Measurements from ENCODE around the gene ZC3H12C.

DNA sequence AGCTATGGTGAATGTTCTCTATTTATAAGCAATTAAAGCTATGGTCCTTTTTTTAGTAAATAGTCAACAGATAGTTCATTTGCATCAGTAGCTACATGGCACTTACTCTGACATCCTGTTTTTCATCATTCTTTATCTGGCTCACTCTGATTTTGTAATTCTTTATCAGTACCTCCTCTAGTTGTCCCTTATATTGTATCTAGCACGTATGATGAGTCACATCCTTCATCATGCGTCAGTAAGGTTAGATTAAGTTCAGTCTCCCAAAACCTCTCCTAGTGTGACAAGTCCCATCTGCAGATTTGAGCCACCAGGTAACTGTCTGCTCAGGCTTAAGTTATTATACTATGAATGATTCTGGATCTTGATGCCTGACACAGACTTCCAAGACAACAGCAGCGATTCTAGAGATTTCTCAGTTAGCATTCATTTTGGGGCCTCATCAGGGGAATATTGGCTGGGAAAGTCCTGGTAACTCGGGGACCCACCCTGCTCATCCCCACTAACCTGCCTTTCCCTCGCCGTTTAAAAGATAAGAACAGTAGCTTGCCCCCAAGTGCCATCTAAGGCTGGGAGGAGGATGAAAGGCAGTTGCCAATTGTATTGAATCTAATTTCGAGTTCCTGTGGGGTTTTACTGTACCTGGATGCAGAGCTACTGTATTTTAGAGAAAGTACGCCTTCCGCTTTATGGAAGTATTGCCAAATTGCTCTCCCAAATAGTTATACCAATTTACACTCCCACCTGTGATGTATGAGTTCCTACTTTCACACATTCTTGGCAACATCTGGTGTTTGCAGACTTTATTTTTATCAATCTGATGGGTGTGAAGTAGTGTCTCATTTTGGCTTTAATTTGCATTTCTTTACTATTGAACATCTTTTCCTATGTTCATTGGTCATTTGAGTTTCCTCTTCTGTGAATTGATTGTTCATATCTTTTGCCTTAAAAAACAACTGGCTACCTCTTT, 55.9 kb downstream of the ZC3H12C start:
- TF ChIP-seq MYC (IDR thresholded peaks at IDR 0.05; ENCODE audit: insufficient read depth, insufficient read length, insufficient replicate concordance, low read length, severe bottlenecking) (no peak), JUNB (IDR thresholded peaks at IDR 0.05) (no peak), CREM (IDR thresholded peaks at IDR 0.05; ENCODE audit: low read depth) (no peak), CHD4 (IDR thresholded peaks at IDR 0.05) (no peak), POLR2A (IDR thresholded peaks at IDR 0.05; ENCODE audit: low read depth, low read length) (no peak), NFXL1 (IDR thresholded peaks at IDR 0.05; ENCODE audit: borderline replicate concordance) (no peak), CREB1 (IDR thresholded peaks at IDR 0.05; ENCODE audit: low read depth) (no peak), YY1 (IDR thresholded peaks at IDR 0.05; ENCODE audit: low read depth, low read length) (no peak), BRCA1 (IDR thresholded peaks at IDR 0.05; ENCODE audit: low read depth, low read length) (no peak), PAX8 (IDR thresholded peaks at IDR 0.05) (no peak)
- TF ChIP-seq, protein P1, sequence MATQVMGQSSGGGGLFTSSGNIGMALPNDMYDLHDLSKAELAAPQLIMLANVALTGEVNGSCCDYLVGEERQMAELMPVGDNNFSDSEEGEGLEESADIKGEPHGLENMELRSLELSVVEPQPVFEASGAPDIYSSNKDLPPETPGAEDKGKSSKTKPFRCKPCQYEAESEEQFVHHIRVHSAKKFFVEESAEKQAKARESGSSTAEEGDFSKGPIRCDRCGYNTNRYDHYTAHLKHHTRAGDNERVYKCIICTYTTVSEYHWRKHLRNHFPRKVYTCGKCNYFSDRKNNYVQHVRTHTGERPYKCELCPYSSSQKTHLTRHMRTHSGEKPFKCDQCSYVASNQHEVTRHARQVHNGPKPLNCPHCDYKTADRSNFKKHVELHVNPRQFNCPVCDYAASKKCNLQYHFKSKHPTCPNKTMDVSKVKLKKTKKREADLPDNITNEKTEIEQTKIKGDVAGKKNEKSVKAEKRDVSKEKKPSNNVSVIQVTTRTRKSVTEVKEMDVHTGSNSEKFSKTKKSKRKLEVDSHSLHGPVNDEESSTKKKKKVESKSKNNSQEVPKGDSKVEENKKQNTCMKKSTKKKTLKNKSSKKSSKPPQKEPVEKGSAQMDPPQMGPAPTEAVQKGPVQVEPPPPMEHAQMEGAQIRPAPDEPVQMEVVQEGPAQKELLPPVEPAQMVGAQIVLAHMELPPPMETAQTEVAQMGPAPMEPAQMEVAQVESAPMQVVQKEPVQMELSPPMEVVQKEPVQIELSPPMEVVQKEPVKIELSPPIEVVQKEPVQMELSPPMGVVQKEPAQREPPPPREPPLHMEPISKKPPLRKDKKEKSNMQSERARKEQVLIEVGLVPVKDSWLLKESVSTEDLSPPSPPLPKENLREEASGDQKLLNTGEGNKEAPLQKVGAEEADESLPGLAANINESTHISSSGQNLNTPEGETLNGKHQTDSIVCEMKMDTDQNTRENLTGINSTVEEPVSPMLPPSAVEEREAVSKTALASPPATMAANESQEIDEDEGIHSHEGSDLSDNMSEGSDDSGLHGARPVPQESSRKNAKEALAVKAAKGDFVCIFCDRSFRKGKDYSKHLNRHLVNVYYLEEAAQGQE (IDR thresholded peaks at IDR 0.05; ENCODE audit: low read depth, low read length) = no peak
- TF ChIP-seq, protein P2, sequence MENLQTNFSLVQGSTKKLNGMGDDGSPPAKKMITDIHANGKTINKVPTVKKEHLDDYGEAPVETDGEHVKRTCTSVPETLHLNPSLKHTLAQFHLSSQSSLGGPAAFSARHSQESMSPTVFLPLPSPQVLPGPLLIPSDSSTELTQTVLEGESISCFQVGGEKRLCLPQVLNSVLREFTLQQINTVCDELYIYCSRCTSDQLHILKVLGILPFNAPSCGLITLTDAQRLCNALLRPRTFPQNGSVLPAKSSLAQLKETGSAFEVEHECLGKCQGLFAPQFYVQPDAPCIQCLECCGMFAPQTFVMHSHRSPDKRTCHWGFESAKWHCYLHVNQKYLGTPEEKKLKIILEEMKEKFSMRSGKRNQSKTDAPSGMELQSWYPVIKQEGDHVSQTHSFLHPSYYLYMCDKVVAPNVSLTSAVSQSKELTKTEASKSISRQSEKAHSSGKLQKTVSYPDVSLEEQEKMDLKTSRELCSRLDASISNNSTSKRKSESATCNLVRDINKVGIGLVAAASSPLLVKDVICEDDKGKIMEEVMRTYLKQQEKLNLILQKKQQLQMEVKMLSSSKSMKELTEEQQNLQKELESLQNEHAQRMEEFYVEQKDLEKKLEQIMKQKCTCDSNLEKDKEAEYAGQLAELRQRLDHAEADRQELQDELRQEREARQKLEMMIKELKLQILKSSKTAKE (IDR thresholded peaks at IDR 0.05; ENCODE audit: low read depth, poor library complexity, severe bottlenecking) = no peak
- TF ChIP-seq, protein P3, sequence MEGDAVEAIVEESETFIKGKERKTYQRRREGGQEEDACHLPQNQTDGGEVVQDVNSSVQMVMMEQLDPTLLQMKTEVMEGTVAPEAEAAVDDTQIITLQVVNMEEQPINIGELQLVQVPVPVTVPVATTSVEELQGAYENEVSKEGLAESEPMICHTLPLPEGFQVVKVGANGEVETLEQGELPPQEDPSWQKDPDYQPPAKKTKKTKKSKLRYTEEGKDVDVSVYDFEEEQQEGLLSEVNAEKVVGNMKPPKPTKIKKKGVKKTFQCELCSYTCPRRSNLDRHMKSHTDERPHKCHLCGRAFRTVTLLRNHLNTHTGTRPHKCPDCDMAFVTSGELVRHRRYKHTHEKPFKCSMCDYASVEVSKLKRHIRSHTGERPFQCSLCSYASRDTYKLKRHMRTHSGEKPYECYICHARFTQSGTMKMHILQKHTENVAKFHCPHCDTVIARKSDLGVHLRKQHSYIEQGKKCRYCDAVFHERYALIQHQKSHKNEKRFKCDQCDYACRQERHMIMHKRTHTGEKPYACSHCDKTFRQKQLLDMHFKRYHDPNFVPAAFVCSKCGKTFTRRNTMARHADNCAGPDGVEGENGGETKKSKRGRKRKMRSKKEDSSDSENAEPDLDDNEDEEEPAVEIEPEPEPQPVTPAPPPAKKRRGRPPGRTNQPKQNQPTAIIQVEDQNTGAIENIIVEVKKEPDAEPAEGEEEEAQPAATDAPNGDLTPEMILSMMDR (IDR thresholded peaks at IDR 0.05 in 2 of 3, conservative IDR thresholded peaks at IDR 0.05 in 1 of 3; ENCODE audit: control insufficient read depth in 2 of 3, extremely low read depth in 1 of 3, insufficient read depth in 1 of 3, low read depth in 3 of 3, low read length in 3 of 3) = no peak
- TF ChIP-seq, protein P4, sequence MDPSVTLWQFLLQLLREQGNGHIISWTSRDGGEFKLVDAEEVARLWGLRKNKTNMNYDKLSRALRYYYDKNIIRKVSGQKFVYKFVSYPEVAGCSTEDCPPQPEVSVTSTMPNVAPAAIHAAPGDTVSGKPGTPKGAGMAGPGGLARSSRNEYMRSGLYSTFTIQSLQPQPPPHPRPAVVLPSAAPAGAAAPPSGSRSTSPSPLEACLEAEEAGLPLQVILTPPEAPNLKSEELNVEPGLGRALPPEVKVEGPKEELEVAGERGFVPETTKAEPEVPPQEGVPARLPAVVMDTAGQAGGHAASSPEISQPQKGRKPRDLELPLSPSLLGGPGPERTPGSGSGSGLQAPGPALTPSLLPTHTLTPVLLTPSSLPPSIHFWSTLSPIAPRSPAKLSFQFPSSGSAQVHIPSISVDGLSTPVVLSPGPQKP (IDR thresholded peaks at IDR 0.05; ENCODE audit: low read depth, low read length) = no peak
